NCI-H187 (cell line): Measurements from ENCODE around the gene GCGR.

ENCODE experiments used
- DNase-seq, 2 experiments: peaks; one replicate each; lab custom pipeline; 2025; lab: John Stamatoyannopoulos, UW

GCGR gene

DNA sequence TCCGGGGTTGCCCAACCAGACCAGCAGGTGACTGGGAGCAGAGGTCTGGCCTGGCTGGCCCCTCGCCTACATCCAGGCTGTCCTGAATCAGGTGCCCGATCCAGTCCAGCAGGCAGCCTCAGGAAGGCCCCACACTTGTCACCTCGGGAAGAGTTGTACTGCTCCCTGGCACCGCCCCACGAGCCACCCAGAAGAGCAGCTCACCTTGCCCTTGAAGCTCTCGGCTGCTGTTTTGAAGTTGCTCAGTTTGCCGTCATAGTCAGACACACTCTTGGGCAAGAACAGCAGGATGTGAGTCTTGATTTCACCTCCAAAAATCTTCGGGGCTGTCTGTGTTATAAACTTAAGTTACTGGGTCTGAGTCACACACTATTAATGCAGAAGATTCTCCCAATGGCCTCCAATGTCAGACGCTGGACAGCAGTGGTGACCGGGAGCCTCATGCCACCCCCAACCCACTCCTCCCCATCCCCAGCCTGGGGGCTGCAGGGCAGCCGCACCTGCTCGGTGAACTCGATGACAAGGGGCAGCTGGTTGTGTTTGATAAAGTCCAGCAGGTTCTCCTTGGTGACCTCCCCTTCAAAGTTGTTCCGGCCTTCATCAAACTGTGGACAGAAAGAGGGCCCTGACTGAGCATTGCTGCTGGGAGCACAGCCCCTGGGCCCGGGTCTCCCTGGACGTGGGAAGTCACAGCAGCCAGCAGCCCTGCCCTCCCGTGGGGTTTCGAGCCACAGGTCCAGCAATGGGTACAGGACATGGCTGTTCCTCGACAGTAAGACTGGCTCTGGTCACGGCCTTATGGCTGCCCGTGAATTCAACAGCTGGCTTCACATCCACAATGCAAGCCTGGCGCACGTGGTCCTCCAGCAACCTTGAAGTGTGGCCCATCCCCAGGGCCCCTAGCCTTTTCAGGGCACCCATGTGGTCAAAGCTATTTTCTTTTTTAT lies 43.1 kb downstream of the GCGR start:
- no peak for DNase-seq

DNA sequence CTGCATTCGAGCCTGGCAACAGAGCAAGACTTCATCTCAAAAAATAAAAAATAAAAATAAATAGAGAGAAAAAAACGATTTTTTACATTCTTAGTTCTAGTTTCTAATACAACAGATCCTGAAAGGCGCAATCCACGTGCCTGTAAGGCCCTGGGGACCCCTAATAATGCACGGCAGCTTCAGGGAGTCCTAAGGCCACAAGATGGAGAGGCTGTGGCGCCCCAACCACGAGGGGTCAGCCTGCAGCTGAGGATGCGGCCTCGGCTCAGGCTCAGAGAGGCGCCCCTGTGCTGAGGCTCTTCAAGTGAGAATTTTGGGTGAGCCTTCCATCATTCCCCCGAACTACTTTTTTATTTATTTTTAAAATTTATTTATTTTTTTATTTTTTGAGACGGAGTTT lies 45.5 kb downstream of the GCGR start:
- DNase-seq, result no peak

DNA sequence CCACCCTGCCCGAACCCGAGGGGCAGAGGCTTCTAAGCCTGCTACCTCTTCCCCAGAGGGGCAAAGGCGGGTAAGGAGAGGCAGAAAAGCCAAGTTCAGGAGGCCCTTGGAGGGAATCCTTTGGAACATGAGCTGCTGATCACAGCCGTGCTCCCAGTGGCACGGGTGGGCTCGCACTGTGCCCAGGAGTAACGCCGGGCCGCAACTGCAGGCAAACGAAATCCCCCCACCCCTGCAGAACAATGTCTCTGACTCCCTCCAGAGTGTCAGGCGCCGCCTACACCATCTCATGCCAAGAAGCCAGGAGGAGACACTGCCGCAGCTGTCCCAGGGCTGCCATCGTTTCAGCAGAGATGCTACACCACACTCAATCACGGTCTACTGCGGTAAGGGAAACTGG lies 47.5 kb downstream of the GCGR start:
- no peak for DNase-seq

DNA sequence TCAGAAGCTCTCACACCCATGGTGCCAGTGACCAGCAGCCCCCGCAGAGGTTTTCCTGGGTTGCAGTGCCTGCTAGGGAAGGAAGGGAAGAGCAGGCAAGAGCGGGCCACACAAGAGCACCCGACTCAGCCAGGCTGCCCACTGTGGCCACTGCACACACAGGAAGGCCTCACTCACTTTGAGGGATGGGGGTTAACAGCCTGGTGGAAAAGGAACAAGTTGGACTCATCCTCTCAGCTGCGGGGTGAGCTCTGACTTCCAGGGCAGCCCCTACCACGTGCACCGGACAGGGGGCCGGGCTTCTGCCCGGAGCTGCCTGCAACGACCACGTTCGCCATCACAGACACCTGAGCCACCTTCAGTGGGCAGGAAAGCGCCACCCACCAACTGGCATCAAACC lies 48.3 kb downstream of the GCGR start:
- no peak for DNase-seq

DNA sequence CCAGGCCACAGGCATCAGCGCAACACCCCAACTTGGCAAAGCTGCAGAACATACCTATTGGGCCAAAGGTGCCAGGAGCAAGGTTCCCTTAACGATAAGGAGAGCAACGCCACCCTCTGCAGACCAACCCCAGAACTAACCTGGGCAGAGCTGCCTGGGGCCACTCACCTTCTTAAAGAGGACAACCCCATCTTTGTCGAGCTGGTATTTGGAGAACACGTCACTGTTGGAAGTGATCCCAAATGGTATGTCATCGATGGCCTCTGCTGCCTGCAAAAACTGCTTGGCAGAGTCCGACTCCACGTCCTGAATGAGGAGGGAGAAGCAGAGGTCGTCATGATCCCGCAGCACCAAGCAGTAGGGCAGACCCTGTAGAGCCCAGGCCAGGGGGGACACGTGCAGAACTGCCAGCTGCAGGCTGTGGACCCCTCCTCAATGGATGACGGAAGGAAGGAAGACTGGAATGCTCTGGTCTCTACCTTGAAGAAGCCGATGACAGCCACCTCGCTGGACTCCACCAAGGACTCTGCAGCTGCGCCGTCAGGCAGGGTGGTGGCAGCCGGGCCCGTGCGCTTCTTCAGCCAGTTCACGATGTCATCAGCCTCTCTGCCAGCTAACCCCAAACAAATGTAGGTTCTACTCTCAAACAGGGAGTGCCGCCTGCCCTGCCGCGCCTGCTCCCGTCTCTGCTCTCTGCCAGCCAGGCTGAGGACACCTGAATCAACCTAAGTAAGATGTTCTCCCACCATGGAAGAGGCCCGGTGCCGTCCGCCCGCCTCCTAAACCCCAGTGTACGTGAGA lies 51.2 kb downstream of the GCGR start:
- no peak for DNase-seq

DNA sequence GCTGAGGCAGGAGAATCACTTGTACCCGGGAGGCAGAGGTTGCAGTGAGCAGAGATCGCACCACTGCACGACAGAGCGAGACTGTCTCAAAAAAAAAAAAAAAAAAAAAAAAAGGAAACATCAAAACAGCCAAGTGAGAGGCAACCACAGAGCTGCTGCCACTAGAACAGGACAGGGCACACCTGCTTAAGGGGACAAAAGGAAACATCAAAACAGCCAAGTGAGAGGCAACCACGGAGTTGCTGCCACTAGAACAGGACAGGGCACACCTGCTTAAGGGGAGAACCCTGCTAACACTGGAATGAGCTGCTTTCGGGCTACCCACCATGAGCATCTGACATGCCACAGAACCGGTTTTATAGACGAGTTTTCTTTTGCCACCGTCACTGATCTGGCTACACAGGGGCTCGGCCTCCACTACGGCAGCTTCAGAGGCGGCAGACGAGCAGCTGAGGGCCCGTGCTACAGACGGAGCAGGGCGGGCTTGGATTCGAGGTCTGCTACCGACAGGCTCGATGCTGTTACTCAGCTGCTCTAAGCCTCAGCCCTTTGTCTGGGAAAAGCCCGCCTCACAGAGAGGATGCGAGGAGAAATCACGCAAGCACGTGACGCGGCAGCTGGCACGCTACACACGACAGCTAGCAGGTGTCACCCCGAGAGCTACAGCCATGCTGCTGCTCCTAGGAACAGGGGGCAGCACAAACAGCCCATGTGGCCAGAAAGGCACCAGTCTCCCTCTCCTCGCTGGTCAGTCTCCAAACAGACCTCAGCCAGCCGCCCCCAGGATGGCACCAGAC lies 54.4 kb downstream of the GCGR start:
- no peak for DNase-seq

DNA sequence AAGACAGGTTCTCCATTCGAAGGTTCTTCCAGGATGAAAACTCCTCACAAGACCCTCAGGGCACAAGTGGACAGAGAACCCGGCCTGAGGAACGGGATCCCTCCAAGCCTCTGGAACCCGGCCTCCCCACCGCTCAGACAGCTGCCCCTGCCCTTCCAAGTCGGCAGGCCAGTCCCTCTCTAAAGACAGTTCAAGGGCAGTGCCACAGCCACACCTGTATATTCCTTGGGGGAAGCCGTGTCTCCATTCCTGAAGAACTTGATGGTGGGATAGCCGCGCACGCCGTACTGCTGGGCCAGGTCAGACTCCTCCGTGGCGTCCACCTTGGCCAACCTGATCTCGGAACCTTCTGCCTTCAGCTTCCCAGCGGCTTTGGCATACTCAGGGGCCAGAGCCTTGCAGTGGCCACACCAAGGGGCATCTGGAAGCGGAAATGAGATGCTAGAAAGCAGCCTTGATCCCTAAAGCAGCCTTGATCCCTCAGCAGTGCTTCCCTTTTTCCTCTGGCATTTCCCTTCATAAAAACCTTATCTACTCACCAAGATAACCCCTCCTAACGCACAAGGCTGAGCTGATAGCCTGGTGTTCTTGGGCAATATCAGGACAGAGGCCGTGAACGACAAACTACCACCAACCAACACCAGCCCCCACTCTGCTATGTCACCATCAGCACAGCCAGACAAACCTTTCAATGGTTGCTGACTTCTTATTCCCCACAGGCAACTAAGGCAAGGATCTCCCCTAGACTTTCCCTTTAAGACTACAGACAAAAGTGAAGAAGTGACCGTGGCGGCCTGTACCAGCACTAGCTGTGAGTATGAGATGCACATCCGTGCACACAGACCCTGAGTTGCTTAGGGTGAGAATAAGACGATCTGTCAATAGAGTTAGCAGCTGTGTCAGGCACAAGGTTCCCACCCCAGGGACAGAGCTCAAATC lies 55.3 kb downstream of the GCGR start:
- no peak for DNase-seq

DNA sequence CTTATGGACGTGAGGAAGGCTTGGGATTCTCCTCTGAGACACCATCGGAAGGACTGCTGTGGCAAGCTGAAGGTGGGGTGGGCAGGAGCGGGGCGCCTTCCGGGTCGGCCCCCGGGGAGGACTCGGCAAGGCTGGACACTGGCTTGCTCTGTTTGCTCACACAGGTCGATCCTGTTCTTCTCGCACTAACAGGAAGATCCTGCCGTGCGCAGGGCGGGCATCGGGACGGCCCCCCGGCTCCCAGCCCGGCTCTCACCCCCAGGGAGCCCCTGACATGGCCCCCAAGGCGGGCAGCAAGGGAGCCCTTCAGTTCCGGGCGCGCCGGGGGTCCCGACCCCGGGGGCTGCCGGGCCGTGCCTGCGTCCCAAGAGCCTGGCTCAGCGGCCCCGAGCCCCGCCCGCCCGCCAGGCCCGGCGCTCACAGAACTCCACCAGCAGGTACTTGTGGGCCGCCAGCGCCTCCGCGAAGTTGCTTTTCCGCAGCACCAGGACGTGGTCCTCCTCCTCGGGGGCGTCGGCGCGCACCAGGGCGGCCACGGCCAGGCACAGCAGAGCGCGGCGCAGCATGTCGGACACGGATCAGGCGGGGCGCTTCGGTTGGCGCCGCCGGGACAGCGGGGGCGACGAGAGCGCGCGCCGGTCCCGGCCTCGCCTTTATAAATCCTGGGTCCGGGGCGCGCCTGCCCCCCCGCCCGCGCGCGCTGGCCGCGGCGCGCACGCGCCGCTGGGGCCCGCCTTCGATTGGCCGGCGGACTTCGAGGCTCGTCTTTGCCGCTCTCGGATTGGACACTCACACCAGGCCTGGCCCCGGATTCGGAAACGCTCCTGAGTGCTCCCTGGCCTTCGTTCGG lies 56.2 kb downstream of the GCGR start, which contains the start of gene P4HB:
P4HB (minus strand) TSS at position 630 of the 850 bp plus-strand sequence; CDS start at position 566, 64 bp downstream.
- DNase-seq, result no peak

DNA sequence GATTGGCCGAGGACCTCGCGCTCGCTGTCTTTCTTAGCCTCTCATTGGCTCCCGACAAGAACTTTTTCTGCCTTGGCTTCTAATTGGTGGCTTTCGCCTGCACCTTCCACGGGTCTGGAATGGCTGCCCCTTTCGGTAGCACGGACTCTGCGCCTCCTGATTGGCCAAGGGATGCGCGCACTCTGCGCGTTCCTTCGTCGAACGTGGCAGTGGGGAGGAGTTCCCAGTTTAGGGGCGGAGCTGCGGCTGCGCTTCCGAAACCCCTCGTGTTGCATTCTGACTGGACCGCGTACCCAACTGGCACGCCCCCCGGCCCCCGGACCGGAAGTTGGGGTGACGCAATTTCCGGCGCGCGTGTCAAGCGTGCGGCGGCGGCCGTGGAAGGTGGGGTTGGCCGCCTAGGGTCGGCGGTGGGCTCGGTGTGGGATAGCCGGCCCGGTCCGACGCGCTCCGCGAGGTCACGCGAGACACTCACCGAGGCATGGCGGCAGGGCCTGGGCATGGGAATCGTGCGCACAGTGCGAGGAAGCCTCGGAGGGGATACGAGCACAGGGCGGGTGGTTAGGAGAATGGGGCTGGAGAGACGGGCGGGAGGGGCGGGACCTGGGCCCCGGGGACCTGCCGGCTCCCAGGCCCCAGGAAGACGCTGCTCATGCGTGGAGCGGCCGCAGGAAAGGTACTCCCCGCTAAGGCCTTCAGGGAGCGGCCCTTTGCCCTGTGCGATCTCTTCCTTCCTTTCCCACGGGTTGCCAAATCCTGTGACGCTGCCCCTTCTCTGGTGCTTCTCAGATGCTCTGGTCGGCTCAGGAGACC lies 57.0 kb downstream of the GCGR start:
- DNase-seq, result peak; percentile 97 to 100

DNA sequence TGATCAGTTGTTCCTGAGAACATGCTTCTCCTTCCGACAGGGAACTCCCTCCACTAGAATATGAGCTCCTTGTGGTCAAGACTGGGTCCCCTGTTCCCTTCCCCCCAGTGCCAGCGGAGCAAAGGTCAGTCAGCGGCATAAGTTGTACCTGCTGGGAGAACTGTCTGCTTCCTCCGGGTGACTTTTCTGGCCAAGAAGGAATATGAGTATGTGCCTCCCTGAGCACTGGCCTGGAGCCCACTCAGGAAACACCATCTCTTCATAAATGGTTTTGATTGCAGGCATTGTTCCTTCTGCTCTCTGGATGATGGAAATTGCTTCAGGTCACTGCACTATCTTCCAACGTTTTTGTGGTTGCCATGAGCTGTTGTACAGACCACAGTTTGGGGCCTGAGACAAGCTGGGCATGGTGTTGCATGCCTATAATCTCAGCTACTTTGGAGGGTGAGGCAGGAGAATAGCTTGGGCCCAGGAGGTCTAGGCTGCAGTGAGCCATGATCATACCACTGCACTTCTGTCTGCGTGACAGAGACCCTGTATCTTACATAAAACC lies 59.2 kb downstream of the GCGR start:
- DNase-seq, result no peak
